Testis (tissue), 2 donors: ENCODE measurements around the gene CD74.

Source experiments
- CTCF ChIP-seq, 3 experiments: fragments of 450-650 bp in 2 of 3; fragments of 200-600 bp in 1 of 3; sonication (generic) in 1 of 3; IDR thresholded peaks; one replicate each; pipeline ENCODE4 v1.5.1; 2016 to 2019; ENCODE audit warnings: antibody characterized with exemption in 3 of 3, mild to moderate bottlenecking in 2 of 3, moderate library complexity in 1 of 3
- POLR2A ChIP-seq: fragments of 450-650 bp; IDR thresholded peaks from one replicate; pipeline ENCODE4 v1.6.1; 2017; ENCODE audit warnings: antibody characterized with exemption, mild to moderate bottlenecking, moderate library complexity

- no peak for TF ChIP-seq CTCF (IDR thresholded peaks at IDR 0.05)
- TF ChIP-seq POLR2A, result no peak
Observed at GRCh38 chr5:150451594-150451993, 38.9 kb upstream of the CD74 start.
